NCI-H82 (cell line): ENCODE measurements around the gene CDK14.
A peak's percentile ranks its signal among the peaks of the same experiment; 100 is the strongest.
"Not testable (repeated sequence)": the region's sequence is repeated elsewhere in the genome, so short reads cannot be mapped to it uniquely, and the experiment has no call there.

ENCODE experiments used
- DNase-seq: peaks from one replicate; lab custom pipeline; 2025; lab: John Stamatoyannopoulos, UW

CDK14 gene

GRCh38 chr7:90721869-90722431, 125.8 kb downstream of the CDK14 start:
- no peak for DNase-seq

GRCh38 chr7:90723233-90723632, 127.1 kb downstream of the CDK14 start:
- no peak for DNase-seq

- no peak for DNase-seq
Observed at GRCh38 chr7:90723866-90724265, 127.7 kb downstream of the CDK14 start.

GRCh38 chr7:90726120-90726519, 130.0 kb downstream of the CDK14 start:
- DNase-seq: no peak

- DNase-seq: no peak
Observed at GRCh38 chr7:90726623-90727022, 130.5 kb downstream of the CDK14 start.

GRCh38 chr7:90727412-90727811, 131.3 kb downstream of the CDK14 start:
- DNase-seq: no peak

GRCh38 chr7:90728568-90728967, 132.4 kb downstream of the CDK14 start:
- no peak for DNase-seq

- not testable (repeated sequence) for DNase-seq
Observed at GRCh38 chr7:90735611-90736280, 139.6 kb downstream of the CDK14 start.

- no peak for DNase-seq
Observed at GRCh38 chr7:90736316-90736715, 140.2 kb downstream of the CDK14 start.

GRCh38 chr7:90736968-90737939, 141.1 kb downstream of the CDK14 start:
- DNase-seq: no peak

- DNase-seq: no peak
Observed at GRCh38 chr7:90738249-90738648, 142.1 kb downstream of the CDK14 start.

GRCh38 chr7:90739716-90740115, 143.6 kb downstream of the CDK14 start:
- DNase-seq: no peak

- no peak for DNase-seq
Observed at GRCh38 chr7:90740386-90740785, 144.3 kb downstream of the CDK14 start.

- DNase-seq: no peak
Observed at GRCh38 chr7:90743626-90744025, 147.5 kb downstream of the CDK14 start.

- DNase-seq: no peak
Observed at GRCh38 chr7:90747516-90747915, 151.4 kb downstream of the CDK14 start.

GRCh38 chr7:90749262-90749661, 153.1 kb downstream of the CDK14 start:
- DNase-seq: no peak

GRCh38 chr7:90749774-90750173, 153.7 kb downstream of the CDK14 start:
- peak; percentile 47 for DNase-seq

- DNase-seq: no peak
Observed at GRCh38 chr7:90751595-90751994, 155.5 kb downstream of the CDK14 start.

GRCh38 chr7:90752051-90752450, 155.9 kb downstream of the CDK14 start:
- DNase-seq: no peak

- DNase-seq: no peak
Observed at GRCh38 chr7:90755041-90755440, 158.9 kb downstream of the CDK14 start.

GRCh38 chr7:90756366-90756765, 160.2 kb downstream of the CDK14 start:
- no peak for DNase-seq

- not testable (repeated sequence) for DNase-seq
Observed at GRCh38 chr7:90757565-90757950, 161.4 kb downstream of the CDK14 start.
